GM23338 (cell line): ENCODE measurements around the gene R3HCC1L.

Source experiments
- EZH2 ChIP-seq: fragments of 200-600 bp; sonication (generic); IDR thresholded peaks from one replicate; pipeline ENCODE4 v1.8.0; 2017; ENCODE audit warnings: antibody characterized with exemption, mild to moderate bottlenecking, low read depth; ENCODE audit not compliant: unreplicated experiment
- JUNB ChIP-seq: IDR thresholded peaks from one replicate; pipeline ENCODE4 v1.6.1; 2016; ENCODE audit warnings: antibody characterized with exemption; ENCODE audit not compliant: unreplicated experiment
- POLR2AphosphoS5 ChIP-seq: IDR thresholded peaks from 2 replicates; pipeline ENCODE4 v1.6.1; 2016; ENCODE audit warnings: antibody characterized with exemption, low read depth
- REST ChIP-seq: IDR thresholded peaks from one replicate; pipeline ENCODE4 v1.6.1; 2018; ENCODE audit warnings: antibody characterized with exemption; ENCODE audit not compliant: unreplicated experiment
- ZNF114 ChIP-seq: fragments of 250-450 bp; sonication (Bioruptor Pico); IDR thresholded peaks from 2 replicates; pipeline ENCODE4 v1.5.0; 2020; ENCODE audit warnings: mild to moderate bottlenecking, moderate library complexity
- TF ChIP-seq, protein P1 (sequence below), 2 experiments: fragments of 200-600 bp in 1 of 2; sonication (generic) in 1 of 2; conservative IDR thresholded peaks; 2 replicates each; pipeline versions ENCODE4 v1.5.1 to v1.6.1; 2016 to 2017; ENCODE audit warnings: antibody characterized with exemption in 2 of 2, low read depth in 2 of 2, mild to moderate bottlenecking in 2 of 2, moderate library complexity in 1 of 2

- TF ChIP-seq, protein P1, sequence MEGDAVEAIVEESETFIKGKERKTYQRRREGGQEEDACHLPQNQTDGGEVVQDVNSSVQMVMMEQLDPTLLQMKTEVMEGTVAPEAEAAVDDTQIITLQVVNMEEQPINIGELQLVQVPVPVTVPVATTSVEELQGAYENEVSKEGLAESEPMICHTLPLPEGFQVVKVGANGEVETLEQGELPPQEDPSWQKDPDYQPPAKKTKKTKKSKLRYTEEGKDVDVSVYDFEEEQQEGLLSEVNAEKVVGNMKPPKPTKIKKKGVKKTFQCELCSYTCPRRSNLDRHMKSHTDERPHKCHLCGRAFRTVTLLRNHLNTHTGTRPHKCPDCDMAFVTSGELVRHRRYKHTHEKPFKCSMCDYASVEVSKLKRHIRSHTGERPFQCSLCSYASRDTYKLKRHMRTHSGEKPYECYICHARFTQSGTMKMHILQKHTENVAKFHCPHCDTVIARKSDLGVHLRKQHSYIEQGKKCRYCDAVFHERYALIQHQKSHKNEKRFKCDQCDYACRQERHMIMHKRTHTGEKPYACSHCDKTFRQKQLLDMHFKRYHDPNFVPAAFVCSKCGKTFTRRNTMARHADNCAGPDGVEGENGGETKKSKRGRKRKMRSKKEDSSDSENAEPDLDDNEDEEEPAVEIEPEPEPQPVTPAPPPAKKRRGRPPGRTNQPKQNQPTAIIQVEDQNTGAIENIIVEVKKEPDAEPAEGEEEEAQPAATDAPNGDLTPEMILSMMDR (conservative IDR thresholded peaks at IDR 0.05; ENCODE audit: low read depth in 2 of 2), result no peak
- no peak for TF ChIP-seq ZNF114
- TF ChIP-seq POLR2AphosphoS5, result no peak
- TF ChIP-seq EZH2, result no peak
- no peak for TF ChIP-seq JUNB
- TF ChIP-seq REST, result no peak
Measured at GRCh38 chr10:98266647-98267046, 132.2 kb downstream of the R3HCC1L start.
